Common myeloid progenitor, CD34-positive (primary cell): ENCODE results near the gene PIK3AP1.

Experiments
- CTCF ChIA-PET: fragments of 350-600 bp; sonication (Branson Sonifier 250); formaldehyde crosslinking; loops from one replicate; lab custom pipeline; 2021; ENCODE audit warnings: antibody characterized with exemption; lab: Charles Lee
- POLR2A ChIA-PET: fragments of 350-600 bp; sonication (Branson Sonifier 250); formaldehyde crosslinking; loops from one replicate; lab custom pipeline; 2021; ENCODE audit warnings: antibody characterized with exemption; lab: Charles Lee
- DNase-seq, 3 donors: peaks; one replicate each; pipeline versions ENCODE4 v3.0.0 to v3.0.0-alpha.2; 2013
- H3K27ac ChIP-seq, 2 experiments: 1 replicate in 1 of 2; 2 replicates in 1 of 2; pipeline ENCODE4 v1.7.0; 2013; ENCODE audit warnings: inconsistent platforms in 2 of 2, low read length in 2 of 2, mild to moderate bottlenecking in 2 of 2, low read depth in 1 of 2, moderate library complexity in 1 of 2; ENCODE audit not compliant: severe bottlenecking in 2 of 2, insufficient read depth in 1 of 2, poor library complexity in 1 of 2
- H3K27me3 ChIP-seq, 5 experiments: replicated peaks in 2 of 5; 1 replicate in 3 of 5; 2 replicates in 2 of 5; pipeline versions ENCODE4 v1.6.1 to v1.7.0; 2013; ENCODE audit warnings: low read length in 4 of 5, mild to moderate bottlenecking in 2 of 5, moderate library complexity in 2 of 5, inconsistent platforms in 1 of 5; ENCODE audit not compliant: insufficient read depth in 5 of 5, control insufficient read depth in 4 of 5
- H3K36me3 ChIP-seq, 4 experiments: 1 replicate in 2 of 4; 2 replicates in 2 of 4; pipeline versions ENCODE4 v1.6.1 to v1.7.0; 2013; ENCODE audit warnings: low read length in 3 of 4, control low read depth in 1 of 4, mild to moderate bottlenecking in 1 of 4; ENCODE audit not compliant: control insufficient read depth in 4 of 4, insufficient read depth in 4 of 4
- H3K4me1 ChIP-seq, 4 experiments: 1 replicate in 3 of 4; 2 replicates in 1 of 4; pipeline versions ENCODE4 v1.6.1 to v1.7.1; 2013; ENCODE audit warnings: low read length in 3 of 4, mild to moderate bottlenecking in 3 of 4, control low read depth in 1 of 4, inconsistent platforms in 1 of 4, moderate library complexity in 1 of 4; ENCODE audit not compliant: control insufficient read depth in 4 of 4, insufficient read depth in 4 of 4; ENCODE audit errors: control extremely low read depth in 1 of 4
- H3K4me3 ChIP-seq, 7 experiments: 1 replicate in 4 of 7; 2 replicates in 3 of 7; pipeline versions ENCODE4 v1.5.1 to v1.7.0; 2013; ENCODE audit warnings: mild to moderate bottlenecking in 7 of 7, low read length in 6 of 7, moderate library complexity in 6 of 7, inconsistent platforms in 2 of 7, low read depth in 2 of 7, control low read depth in 1 of 7; ENCODE audit not compliant: insufficient read depth in 4 of 7, control insufficient read depth in 1 of 7; ENCODE audit errors: extremely low read depth in 1 of 7
- H3K9me3 ChIP-seq, 5 experiments: 1 replicate in 4 of 5; 2 replicates in 1 of 5; pipeline versions ENCODE4 v1.6.1 to v1.7.1; 2013; ENCODE audit warnings: low read length in 4 of 5, mild to moderate bottlenecking in 2 of 5, inconsistent platforms in 1 of 5, low read depth in 1 of 5, moderate library complexity in 1 of 5; ENCODE audit not compliant: control insufficient read depth in 4 of 5, insufficient read depth in 2 of 5; ENCODE audit errors: control extremely low read depth in 1 of 5
- WGBS: methylation state at CpG from one replicate; pipeline ENCODE4 v1.1.5; 2013; ENCODE audit not compliant: insufficient coverage; 5-methylcytosine and 5-hydroxymethylcytosine counted together

Gene PIK3AP1

DNA sequence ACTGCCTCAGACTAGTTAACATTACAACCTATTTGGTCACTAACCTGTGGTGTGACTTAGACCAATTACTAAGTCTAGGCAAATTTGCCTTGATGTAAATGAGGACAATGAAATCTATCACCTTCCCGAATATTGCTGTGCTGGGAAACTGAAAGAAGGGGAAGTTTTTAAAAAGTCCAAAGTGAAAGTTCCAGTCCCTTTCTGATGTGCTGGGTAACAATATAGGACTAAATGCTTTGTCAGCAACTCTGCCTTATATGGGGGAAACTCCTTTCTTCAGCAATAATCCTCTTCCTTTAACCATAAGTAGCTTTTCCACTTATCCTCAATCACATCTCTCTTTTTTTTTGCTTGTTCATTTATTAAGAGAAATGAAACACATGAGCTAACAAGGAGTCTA, 3.9 kb downstream of the PIK3AP1 start:
- Histone ChIP-seq H3K9me3 (no peaks in the 10 kb centered on the region), H3K4me1 (peaks cover 20 to 48% (median 33%) of the 10 kb centered on the region in 4 experiments), H3K36me3 (peaks cover 0 to 9% (median 1%) of the 10 kb centered on the region in 4 experiments), H3K4me3 (peak overlapping the region in 2 of 7 experiments; percentile 33 to 36), H3K27me3 (no peaks in the 10 kb centered on the region), H3K27ac (no peak overlapping the region)
- POLR2A ChIA-PET: interaction anchor here (0.6 to 1.2 kb wide), 3 partner anchors 34 to 61 kb away, joined by 3 read pairs; no protein-coding TSS in a partner anchor
- no peak for DNase-seq
- CTCF ChIA-PET: interaction anchor here (0.7 to 3.5 kb wide), 10 partner anchors 11 to 78 kb away, joined by 3 to 55 read pairs (median 5); no protein-coding TSS in a partner anchor
- 20% methylated on average over 1 of the region's 1 CpG for WGBS

- H3K27ac ChIP-seq: no peak overlapping the region
- no peak for DNase-seq
- peaks cover 0 to 15% (median 2%) of the 10 kb centered on the region in 4 experiments for H3K36me3 ChIP-seq
- no peaks in the 10 kb centered on the region for H3K27me3 ChIP-seq
- H3K9me3 ChIP-seq: no peaks in the 10 kb centered on the region
- POLR2A ChIA-PET: no interaction called here
- peaks cover 13 to 37% (median 25%) of the 10 kb centered on the region in 4 experiments for H3K4me1 ChIP-seq
- H3K4me3 ChIP-seq: no peak overlapping the region
- CTCF ChIA-PET: interaction anchor here (1.3 kb wide), 1 partner anchor 74 kb away, joined by 4 read pairs; no protein-coding TSS in a partner anchor
- 100% methylated on average over 2 of the region's 2 CpGs for whole genome bisulfite sequencing
Measured at GRCh38 chr10:96714746-96715255, 5.5 kb downstream of the PIK3AP1 start.

GRCh38 chr10:96714031-96714590, 6.2 kb downstream of the PIK3AP1 start:
- no peak for DNase-seq
- POLR2A ChIA-PET: interaction anchor here (0.6 kb wide), 1 partner anchor 127 kb away, joined by 6 read pairs; the partner anchor contains the start of gene TM9SF3
- peaks cover 14 to 34% (median 25%) of the 10 kb centered on the region in 4 experiments for H3K4me1 ChIP-seq

DNA sequence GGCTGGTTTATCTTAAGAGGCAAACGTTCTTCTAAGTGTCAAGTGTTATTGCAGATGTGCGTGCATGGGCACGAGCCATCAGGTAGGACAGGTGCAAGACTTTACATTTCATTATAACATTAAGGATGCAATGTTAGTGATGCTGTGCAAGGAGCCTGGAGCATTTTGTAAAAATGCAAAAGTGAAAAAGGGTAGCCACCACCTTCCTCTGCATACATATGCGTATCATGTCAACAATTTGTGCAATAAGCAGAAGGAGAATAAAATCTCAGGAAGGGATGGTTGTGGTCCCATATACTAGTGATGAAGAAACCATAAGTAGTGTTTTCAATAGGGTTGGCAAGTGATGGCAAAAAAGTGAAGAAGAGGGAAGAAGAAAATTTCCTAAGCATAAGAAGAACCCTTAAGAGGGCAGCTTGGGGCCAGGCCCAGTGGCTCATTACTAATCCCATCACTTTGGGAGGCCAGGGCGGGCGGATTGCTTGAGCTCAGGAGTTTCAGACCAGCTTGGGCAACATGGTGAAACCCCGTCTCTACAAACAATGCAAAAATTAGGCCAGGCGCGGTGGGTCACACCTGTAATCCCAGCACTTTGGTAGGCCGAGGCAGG, 7.5 kb downstream of the PIK3AP1 start:
- POLR2A ChIA-PET: no interaction called here
- Histone ChIP-seq H3K27ac (no peak overlapping the region), H3K9me3 (no peaks in the 10 kb centered on the region), H3K27me3 (no peaks in the 10 kb centered on the region), H3K4me3 (no peak overlapping the region), H3K36me3 (peaks cover 0 to 23% (median 10%) of the 10 kb centered on the region in 4 experiments), H3K4me1 (peaks cover 8 to 34% (median 20%) of the 10 kb centered on the region in 4 experiments)
- DNase-seq: no peak
- CTCF ChIA-PET: interaction anchor here (1.3 to 1.7 kb wide), 2 partner anchors 27 to 67 kb away, joined by 4 to 5 read pairs; no protein-coding TSS in a partner anchor
- WGBS: 100% methylated on average over 6 of the region's 10 CpGs

More at GRCh38 chr10:96714031-96714590, 6.2 kb downstream of the PIK3AP1 start:
- H3K36me3 ChIP-seq: peaks cover 0 to 22% (median 8%) of the 10 kb centered on the region in 4 experiments
- WGBS: 97% methylated on average over 7 of the region's 9 CpGs
- H3K4me3 ChIP-seq: no peak overlapping the region
- no peak overlapping the region for H3K27ac ChIP-seq
- H3K9me3 ChIP-seq: no peaks in the 10 kb centered on the region
- CTCF ChIA-PET: interaction anchor here (0.9 to 1.7 kb wide), 4 partner anchors 22 to 73 kb away, joined by 3 to 5 read pairs (median 4); no protein-coding TSS in a partner anchor
- no peaks in the 10 kb centered on the region for H3K27me3 ChIP-seq

DNA sequence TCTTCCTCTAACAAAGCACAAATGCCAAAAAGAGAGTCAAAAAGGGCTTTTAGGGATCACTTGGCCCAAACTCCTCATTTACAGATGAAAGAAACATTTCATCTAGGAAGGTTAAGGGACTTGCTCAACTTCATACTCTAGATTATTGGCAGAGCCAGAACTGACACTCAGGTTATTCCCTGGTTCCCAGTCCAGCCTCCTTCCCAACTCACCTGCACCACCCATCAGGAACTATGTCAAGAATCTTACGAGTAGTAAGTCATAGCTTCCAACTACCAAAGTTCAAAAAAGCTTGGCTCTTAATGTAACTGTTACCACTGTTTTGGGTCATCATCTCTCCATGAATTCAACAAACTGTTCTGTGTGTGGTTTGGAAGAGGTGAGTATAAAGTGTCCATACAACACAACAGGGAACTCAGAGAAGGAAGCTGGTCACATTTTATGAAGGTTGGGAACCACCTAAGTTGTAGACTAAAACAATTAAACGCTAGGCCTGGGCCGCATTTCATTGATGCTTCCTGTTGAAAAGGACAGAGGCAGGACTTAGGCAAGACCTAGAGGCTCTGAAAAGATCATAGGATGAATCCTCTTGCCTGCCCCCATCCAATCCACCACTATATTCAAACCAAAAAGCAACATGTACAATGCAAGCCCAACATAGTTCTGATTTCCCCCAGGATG, 9.1 kb downstream of the PIK3AP1 start:
- Histone ChIP-seq H3K4me3 (no peak overlapping the region), H3K27me3 (no peaks in the 10 kb centered on the region), H3K4me1 (peaks cover 0 to 25% (median 11%) of the 10 kb centered on the region in 4 experiments), H3K36me3 (peaks cover 0 to 31% (median 14%) of the 10 kb centered on the region in 4 experiments), H3K9me3 (no peaks in the 10 kb centered on the region), H3K27ac (no peak overlapping the region)
- no peak for DNase-seq
- POLR2A ChIA-PET: no interaction called here
- WGBS: no CpG with 5 or more reads among the region's 3 CpGs
- CTCF ChIA-PET: interaction anchor here (0.5 to 3.4 kb wide), 2 partner anchors 7 to 40 kb away, joined by 3 to 17 read pairs; no protein-coding TSS in a partner anchor

GRCh38 chr10:96709525-96709924, 10.8 kb downstream of the PIK3AP1 start:
- 94% methylated on average over 18 of the region's 19 CpGs for WGBS
- Histone ChIP-seq H3K36me3 (peaks cover 0 to 33% (median 14%) of the 10 kb centered on the region in 4 experiments), H3K27ac (peak overlapping the region in 1 of 2 experiments; percentile 61), H3K27me3 (no peaks in the 10 kb centered on the region), H3K4me1 (peaks cover 6 to 37% (median 18%) of the 10 kb centered on the region in 4 experiments), H3K9me3 (no peaks in the 10 kb centered on the region), H3K4me3 (no peak overlapping the region)
- ChIA-PET POLR2A (no interaction called here), CTCF (interaction anchor here (0.6 to 3.4 kb wide), 2 partner anchors 9 to 30 kb away, joined by 3 to 17 read pairs; no protein-coding TSS in a partner anchor)
- DNase-seq: no peak
